Kidney (tissue), 14 donors: ENCODE measurements around the gene KRTAP3-3. TPM values are rescaled to one million over a fixed set of nuclear protein-coding genes. Genes with fewer than 3 reads are reported as not detected.

Experiments used
- DNase-seq, 5 donors: peaks; one replicate each; pipeline ENCODE4 v3.0.0-alpha.2; 2013 to 2020
- FAIRE-seq: peaks from 2 replicates; lab custom pipeline; 2012; peaks lifted over from hg19 to GRCh38; lab: Jason Lieb, UNC
- H3K27ac ChIP-seq, 2 donors: one replicate each; pipeline ENCODE4 v1.7.0; 2013; ENCODE audit warnings: low read depth in 2 of 2, low read length in 2 of 2, inconsistent platforms in 1 of 2
- H3K27me3 ChIP-seq: one replicate; pipeline ENCODE4 v1.7.1; 2013; ENCODE audit warnings: low read length, inconsistent platforms; ENCODE audit not compliant: control insufficient read depth, insufficient read depth
- H3K36me3 ChIP-seq, 3 donors: one replicate each; pipeline versions ENCODE4 v1.7.0 to v1.7.1; 2013; ENCODE audit warnings: low read length in 3 of 3, control low read depth in 1 of 3, inconsistent platforms in 1 of 3; ENCODE audit not compliant: insufficient read depth in 3 of 3, control insufficient read depth in 2 of 3
- H3K4me1 ChIP-seq, 3 donors: one replicate each; pipeline versions ENCODE4 v1.7.0 to v1.7.1; 2013; ENCODE audit warnings: low read length in 3 of 3, inconsistent platforms in 1 of 3, low read depth in 1 of 3; ENCODE audit not compliant: control insufficient read depth in 2 of 3, insufficient read depth in 2 of 3
- H3K4me3 ChIP-seq, 3 donors: one replicate each; pipeline versions ENCODE4 v1.7.0 to v1.8.1; 2013; ENCODE audit warnings: low read length in 3 of 3, control low read depth in 1 of 3, inconsistent platforms in 1 of 3
- H3K9ac ChIP-seq, 3 donors: one replicate each; pipeline versions ENCODE4 v1.7.0 to v1.7.1; 2013; ENCODE audit warnings: low read length in 3 of 3, control low read depth in 1 of 3, inconsistent platforms in 1 of 3
- H3K9me3 ChIP-seq, 3 donors: one replicate each; pipeline versions ENCODE4 v1.7.0 to v1.7.1; 2013; ENCODE audit warnings: low read length in 3 of 3, control low read depth in 1 of 3, inconsistent platforms in 1 of 3; ENCODE audit not compliant: control insufficient read depth in 2 of 3, insufficient read depth in 1 of 3
- intact Hi-C: fragments of 100-400 bp; cut with DNase I; formaldehyde crosslinking; loops from one replicate; pipeline ENCODE4 v1.11.1; 2022
- polyA plus RNA-seq: library from polyadenylated mRNA; stranded (reverse); fragments of 350-450 nt; fragmentation: Illumina TruSeq; extraction: RNeasy Lipid Tissue Mini Kit (QIAGEN cat#74804); gene quantifications from one replicate; pipeline ENCODE4 v1.2.3, GENCODE V29; 2014; ENCODE audit warnings: low read depth, low replicate concordance; ENCODE audit not compliant: insufficient read depth
- total RNA-seq: library from RNA; stranded (reverse); fragmentation: NEBNext Ultra II Directional; extraction: Animal tissue kit (Norgen Biotek cat#: 25700); gene quantifications from one replicate; pipeline ENCODE4 v1.2.1, GENCODE V29; 2021
- TF ChIP-seq, protein P1 (sequence below): IDR thresholded peaks from 3 replicates; pipeline ENCODE4 v1.5.1; 2012; ENCODE audit warnings: mild to moderate bottlenecking, moderate library complexity, borderline replicate concordance; ENCODE audit not compliant: insufficient read depth; ENCODE audit errors: extremely low read depth
- donor health status: control.
- donor health status: control.
- donor health status: control.
- donor health status: control.
- donor health status: control.
- donor health status: DM: yes; HTN: yes; CAD: no.
- donor health status: Normal renal cell carcinoma (clear cell type).

KRTAP3-3 gene
- total and polyA plus RNA-seq, 2 donors from 2014 or later: not detected

DNA sequence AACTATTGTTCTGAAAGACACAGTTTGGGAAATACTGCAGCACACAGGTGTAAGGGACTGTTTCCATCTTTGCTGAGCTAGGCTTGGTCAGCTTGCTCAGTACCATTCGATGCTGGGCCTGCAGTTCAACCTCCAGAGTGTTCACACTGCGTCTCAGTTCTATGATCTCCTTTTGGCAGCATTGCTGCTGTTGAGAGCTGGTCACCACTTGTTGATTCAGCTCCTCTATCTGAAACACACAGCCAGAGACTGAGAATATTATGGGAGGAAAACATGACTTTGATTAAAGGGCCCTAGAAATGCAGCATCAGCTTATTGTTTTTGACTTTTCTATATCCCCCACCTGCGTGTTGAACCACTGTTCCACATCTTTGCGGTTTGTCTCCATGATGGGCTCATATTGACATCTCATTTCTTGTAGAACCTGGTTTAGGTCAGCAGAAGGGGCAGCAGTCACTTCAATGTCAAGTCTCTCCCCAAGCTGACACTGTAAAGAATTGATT lies 31.9 kb downstream of the KRTAP3-3 start:
- Histone ChIP-seq H3K36me3 (no peaks in the 10 kb centered on the region), H3K27me3 (no peaks in the 10 kb centered on the region), H3K27ac (no peak overlapping the region), H3K9me3 (no peaks in the 10 kb centered on the region), H3K4me1 (no peaks in the 10 kb centered on the region), H3K4me3 (no peak overlapping the region), H3K9ac (no peak overlapping the region)
- FAIRE-seq: no peak
- intact Hi-C loops: no loop called here
- DNase-seq: no peak
- TF ChIP-seq, protein P1, sequence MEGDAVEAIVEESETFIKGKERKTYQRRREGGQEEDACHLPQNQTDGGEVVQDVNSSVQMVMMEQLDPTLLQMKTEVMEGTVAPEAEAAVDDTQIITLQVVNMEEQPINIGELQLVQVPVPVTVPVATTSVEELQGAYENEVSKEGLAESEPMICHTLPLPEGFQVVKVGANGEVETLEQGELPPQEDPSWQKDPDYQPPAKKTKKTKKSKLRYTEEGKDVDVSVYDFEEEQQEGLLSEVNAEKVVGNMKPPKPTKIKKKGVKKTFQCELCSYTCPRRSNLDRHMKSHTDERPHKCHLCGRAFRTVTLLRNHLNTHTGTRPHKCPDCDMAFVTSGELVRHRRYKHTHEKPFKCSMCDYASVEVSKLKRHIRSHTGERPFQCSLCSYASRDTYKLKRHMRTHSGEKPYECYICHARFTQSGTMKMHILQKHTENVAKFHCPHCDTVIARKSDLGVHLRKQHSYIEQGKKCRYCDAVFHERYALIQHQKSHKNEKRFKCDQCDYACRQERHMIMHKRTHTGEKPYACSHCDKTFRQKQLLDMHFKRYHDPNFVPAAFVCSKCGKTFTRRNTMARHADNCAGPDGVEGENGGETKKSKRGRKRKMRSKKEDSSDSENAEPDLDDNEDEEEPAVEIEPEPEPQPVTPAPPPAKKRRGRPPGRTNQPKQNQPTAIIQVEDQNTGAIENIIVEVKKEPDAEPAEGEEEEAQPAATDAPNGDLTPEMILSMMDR: no peak

DNA sequence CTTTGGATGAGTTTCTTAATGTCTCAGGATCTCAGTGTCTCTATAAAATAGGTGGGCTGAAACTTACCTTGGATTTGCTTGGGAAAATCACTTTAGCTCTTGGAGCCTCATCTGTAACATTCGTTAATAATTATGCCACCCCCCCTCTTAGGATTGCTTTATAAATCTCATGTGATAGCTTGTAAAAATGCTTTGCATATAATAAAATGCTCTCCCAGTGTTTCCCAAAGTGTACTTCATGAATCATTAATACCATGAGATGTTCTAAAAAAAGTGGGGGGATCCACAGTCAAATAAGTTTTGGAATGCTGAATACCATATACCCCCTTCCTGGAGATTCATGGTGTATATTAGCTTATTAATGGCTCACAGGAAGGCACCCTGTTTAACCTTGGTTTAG lies 32.4 kb downstream of the KRTAP3-3 start:
- DNase-seq (no peak), FAIRE-seq (no peak)
- H3K9me3 ChIP-seq: no peaks in the 10 kb centered on the region
- H3K27ac ChIP-seq: no peak overlapping the region
- no peaks in the 10 kb centered on the region for H3K36me3 ChIP-seq
- intact Hi-C loops: no loop called here
- H3K27me3 ChIP-seq: no peaks in the 10 kb centered on the region
- TF ChIP-seq, protein P1: no peak
- no peak overlapping the region for H3K9ac ChIP-seq
- H3K4me1 ChIP-seq: peaks cover 0 to 4% (median 0%) of the 10 kb centered on the region in 3 donors
- no peak overlapping the region for H3K4me3 ChIP-seq

DNA sequence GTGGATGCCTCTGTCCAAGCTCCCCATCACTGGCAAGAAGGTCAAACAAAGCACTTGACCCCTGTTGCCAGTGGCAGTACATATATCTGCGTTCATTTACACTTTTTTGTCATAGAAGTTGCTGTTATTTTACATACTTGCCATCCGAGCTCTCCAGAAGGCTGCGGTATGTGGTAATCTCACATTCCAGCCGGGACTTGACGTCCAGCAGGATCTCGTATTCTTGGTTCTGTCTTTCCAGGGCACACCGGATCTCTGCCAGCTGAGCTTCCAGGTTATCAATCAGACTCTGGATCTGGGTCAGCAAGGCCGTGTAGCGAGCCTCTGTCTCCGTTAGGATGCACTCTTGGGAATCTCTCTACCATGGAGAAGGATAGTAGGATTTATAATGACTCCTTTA lies 33.8 kb downstream of the KRTAP3-3 start:
- no peaks in the 10 kb centered on the region for H3K27me3 ChIP-seq
- H3K9ac ChIP-seq: no peak overlapping the region
- DNase-seq (no peak), FAIRE-seq (no peak)
- no peaks in the 10 kb centered on the region for H3K9me3 ChIP-seq
- peaks cover 0 to 6% (median 0%) of the 10 kb centered on the region in 3 donors for H3K4me1 ChIP-seq
- no peak overlapping the region for H3K4me3 ChIP-seq
- intact Hi-C loops: no loop called here
- TF ChIP-seq, protein P1: no peak
- no peak overlapping the region for H3K27ac ChIP-seq
- no peaks in the 10 kb centered on the region for H3K36me3 ChIP-seq
